ENCODE measurements around the gene SPINK4.

GRCh38 chr9:33221568-33221884 is 18.4 kb upstream of the SPINK4 start:
- no peak for TF ChIP-seq CTCF (IDR thresholded peaks at IDR 0.05)
- TF ChIP-seq EP300 (IDR thresholded peaks at IDR 0.05): no peak

Data from tibial nerve (tissue), 4 donors.